ENCODE measurements around the gene ASF1A.

DNA sequence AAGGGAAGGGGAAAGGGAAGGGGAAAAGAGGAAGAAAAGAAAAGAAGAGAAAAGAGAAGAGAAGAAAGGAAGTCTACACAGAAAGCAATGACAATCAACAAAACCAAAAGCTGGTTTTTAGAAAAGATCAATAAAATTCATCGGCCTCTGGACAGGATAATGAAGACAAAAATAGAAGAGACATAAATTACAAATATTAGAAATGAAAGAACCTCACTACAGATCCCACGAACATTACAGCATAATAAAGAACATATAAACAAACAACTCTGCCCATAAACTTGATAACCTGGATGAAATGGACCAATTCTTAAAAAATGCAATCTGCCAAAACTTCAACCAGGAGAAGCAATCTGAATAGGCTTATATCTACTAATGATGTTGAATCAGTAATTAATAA, 20.7 kb upstream of the ASF1A start:
- TF ChIP-seq HDAC6 (IDR thresholded peaks at IDR 0.05; ENCODE audit: low read depth, low read length) (no peak), SRF (IDR thresholded peaks at IDR 0.05; ENCODE audit: low read depth, low read length) (no peak)
